WTC11 (cell line): ENCODE measurements around the gene KCNB1. TPM values are rescaled to one million over a fixed set of nuclear protein-coding genes. Genes with fewer than 3 reads are reported as not detected.

Experiments
- ATAC-seq: fragments of 200-7000 bp; cut with Tn5 transposase; 2 replicates; pipeline ENCODE4 v1.10.0; 2021; ENCODE audit warnings: mild to moderate bottlenecking, moderate library complexity
- CTCF ChIA-PET: fragments of 300-600 bp; sonication (Branson Sonifier 250); formaldehyde crosslinking; loops from one replicate; lab custom pipeline; 2021; ENCODE audit warnings: antibody characterized with exemption; lab: Charles Lee
- POLR2A ChIA-PET: fragments of 350-600 bp; sonication (Branson Sonifier 250); formaldehyde crosslinking; loops from one replicate; lab custom pipeline; 2021; ENCODE audit warnings: antibody characterized with exemption; lab: Charles Lee
- DNase-seq: peaks from one replicate; pipeline ENCODE4 v3.0.0; 2021; ENCODE audit warnings: low spot score
- H3K27ac Mint-ChIP-seq: 2 replicates; pipeline ENCODE4 v1.8.0; 2021; ENCODE audit warnings: mixed read lengths
- H3K27me3 Mint-ChIP-seq: 2 replicates; pipeline ENCODE4 v1.8.0; 2021; ENCODE audit warnings: low read depth, mild to moderate bottlenecking, moderate library complexity, mixed read lengths
- H3K36me3 Mint-ChIP-seq: 2 replicates; pipeline ENCODE4 v1.8.0; 2021; ENCODE audit warnings: mixed read lengths
- H3K4me1 Mint-ChIP-seq: 2 replicates; pipeline ENCODE4 v1.8.0; 2022; ENCODE audit warnings: mixed read lengths
- H3K4me3 Mint-ChIP-seq: 2 replicates; pipeline ENCODE4 v1.8.0; 2021; ENCODE audit warnings: mild to moderate bottlenecking, moderate library complexity, mixed read lengths
- H3K9me3 Mint-ChIP-seq: 2 replicates; pipeline ENCODE4 v1.8.0; 2021; ENCODE audit warnings: mixed read lengths
- ATF3 ChIP-seq: sonication (generic); formaldehyde crosslinking; conservative IDR thresholded peaks from 2 replicates; pipeline ENCODE4 v1.8.1; 2022; ENCODE audit warnings: mild to moderate bottlenecking, missing genetic modification reagents
- CBFB ChIP-seq: sonication (generic); formaldehyde crosslinking; IDR thresholded peaks from 2 replicates; pipeline ENCODE4 v1.8.1; 2022; ENCODE audit warnings: mild to moderate bottlenecking, low read depth, missing genetic modification reagents
- CREB1 ChIP-seq: sonication (generic); formaldehyde crosslinking; IDR thresholded peaks from 2 replicates; pipeline ENCODE4 v1.8.0; 2023; ENCODE audit warnings: mild to moderate bottlenecking, missing genetic modification reagents
- E2F4 ChIP-seq: sonication (generic); formaldehyde crosslinking; IDR thresholded peaks from 2 replicates; pipeline ENCODE4 v1.8.1; 2022; ENCODE audit warnings: low read depth, mild to moderate bottlenecking, moderate library complexity, missing genetic modification reagents, borderline replicate concordance
- ELF4 ChIP-seq: sonication (generic); formaldehyde crosslinking; IDR thresholded peaks from 2 replicates; pipeline ENCODE4 v1.8.1; 2022; ENCODE audit warnings: low read depth, mild to moderate bottlenecking, moderate library complexity, missing genetic modification reagents
- ERG ChIP-seq: fragments of 250-450 bp; sonication (Bioruptor Pico); IDR thresholded peaks from 2 replicates; pipeline ENCODE4 v1.8.0; 2021; ENCODE audit warnings: mild to moderate bottlenecking
- FOXK1 ChIP-seq: sonication (generic); formaldehyde crosslinking; IDR thresholded peaks from 2 replicates; pipeline ENCODE4 v1.8.0; 2022; ENCODE audit warnings: mild to moderate bottlenecking, moderate library complexity, missing genetic modification reagents
- HMGXB4 ChIP-seq: sonication (generic); formaldehyde crosslinking; IDR thresholded peaks from 2 replicates; pipeline ENCODE4 v1.8.1; 2023; ENCODE audit warnings: mild to moderate bottlenecking, moderate library complexity, missing genetic modification reagents
- MAX ChIP-seq: sonication (generic); formaldehyde crosslinking; IDR thresholded peaks from 2 replicates; pipeline ENCODE4 v1.8.0; 2022; ENCODE audit warnings: mild to moderate bottlenecking, missing genetic modification reagents
- NFATC4 ChIP-seq: fragments of 250-450 bp; sonication (Bioruptor Pico); IDR thresholded peaks from 2 replicates; pipeline ENCODE4 v1.9.0; 2021; ENCODE audit warnings: mild to moderate bottlenecking
- NFE2L1 ChIP-seq: sonication (generic); formaldehyde crosslinking; IDR thresholded peaks from 2 replicates; pipeline ENCODE4 v1.8.1; 2023; ENCODE audit warnings: missing genetic modification reagents
- RELA ChIP-seq: sonication (generic); formaldehyde crosslinking; IDR thresholded peaks from 2 replicates; pipeline ENCODE4 v1.8.1; 2022; ENCODE audit warnings: missing genetic modification reagents, mild to moderate bottlenecking, borderline replicate concordance
- SP1 ChIP-seq: sonication (generic); formaldehyde crosslinking; conservative IDR thresholded peaks from 2 replicates; pipeline ENCODE4 v1.8.1; 2022; ENCODE audit warnings: missing genetic modification reagents
- TCF7 ChIP-seq: sonication (generic); formaldehyde crosslinking; IDR thresholded peaks from 2 replicates; pipeline ENCODE4 v1.8.0; 2022; ENCODE audit warnings: mild to moderate bottlenecking, low read depth, missing genetic modification reagents, moderate library complexity
- TEAD4 ChIP-seq: sonication (generic); formaldehyde crosslinking; IDR thresholded peaks from 2 replicates; pipeline ENCODE4 v1.8.0; 2022; ENCODE audit warnings: mild to moderate bottlenecking, missing genetic modification reagents
- USF2 ChIP-seq: sonication (generic); formaldehyde crosslinking; IDR thresholded peaks from 2 replicates; pipeline ENCODE4 v1.8.1; 2023; ENCODE audit warnings: mild to moderate bottlenecking, missing genetic modification reagents, moderate library complexity
- ZBTB21 ChIP-seq: sonication (generic); formaldehyde crosslinking; IDR thresholded peaks from 2 replicates; pipeline ENCODE4 v1.8.1; 2023; ENCODE audit warnings: mild to moderate bottlenecking, missing genetic modification reagents, borderline replicate concordance
- ZNF263 ChIP-seq: sonication (generic); formaldehyde crosslinking; IDR thresholded peaks from 2 replicates; pipeline ENCODE4 v1.8.1; 2022; ENCODE audit warnings: low read depth, mild to moderate bottlenecking, moderate library complexity, missing genetic modification reagents
- ZNF532 ChIP-seq: fragments of 250-450 bp; sonication (Bioruptor Pico); IDR thresholded peaks from 2 replicates; pipeline ENCODE4 v1.9.0; 2021; ENCODE audit warnings: mild to moderate bottlenecking, borderline replicate concordance
- total RNA-seq: library from RNA; stranded (reverse); gene quantifications from 3 replicates; pipeline ENCODE4 v1.2.3, GENCODE V29; 2021

The KCNB1 gene
- total RNA-seq, 1 experiment from 2014 or later: 1.1 TPM

- peaks cover 16% of the 10 kb centered on the region for H3K9me3 Mint-ChIP-seq
- H3K4me1 Mint-ChIP-seq: no peaks in the 10 kb centered on the region
- peaks cover 35% of the 10 kb centered on the region for H3K27me3 Mint-ChIP-seq
- TF ChIP-seq USF2 (CRISPR knock-in tag): no peak
- TF ChIP-seq NFE2L1: no peak
- no peak for TF ChIP-seq SP1 (CRISPR knock-in tag)
- TF ChIP-seq HMGXB4 (CRISPR knock-in tag): no peak
- no peak for TF ChIP-seq RELA
- TF ChIP-seq TCF7 (CRISPR knock-in tag): no peak
- no peak for TF ChIP-seq ELF4 (CRISPR knock-in tag)
- TF ChIP-seq ERG (CRISPR knock-in tag): no peak
- no peak for TF ChIP-seq ZNF532 (CRISPR knock-in tag)
- TF ChIP-seq CREB1 (CRISPR knock-in tag): no peak
- TF ChIP-seq CBFB (CRISPR knock-in tag): no peak
- no peak for TF ChIP-seq FOXK1 (CRISPR knock-in tag)
- no peak for TF ChIP-seq ZBTB21 (CRISPR knock-in tag)
- no peak for TF ChIP-seq MAX (CRISPR knock-in tag)
- TF ChIP-seq NFATC4: no peak
- no peak for TF ChIP-seq E2F4
- no peak for TF ChIP-seq ZNF263 (CRISPR knock-in tag)
- no peak for TF ChIP-seq TEAD4 (CRISPR knock-in tag)
- TF ChIP-seq ATF3 (CRISPR knock-in tag): no peak
- ATAC-seq (no peak), DNase-seq (no peak)
- no peaks in the 10 kb centered on the region for H3K36me3 Mint-ChIP-seq
- H3K4me3 Mint-ChIP-seq: no peak overlapping the region
- ChIA-PET POLR2A (no interaction called here), CTCF (interaction anchor here (2.3 kb wide), 1 partner anchor 105 kb away, joined by 7 read pairs; no protein-coding TSS in a partner anchor)
- H3K27ac Mint-ChIP-seq: no peak overlapping the region
Measured at GRCh38 chr20:49489688-49490087, 7.2 kb upstream of the KCNB1 start.
